ENCODE results near the gene LPP. TPM values are rescaled to one million over a fixed set of nuclear protein-coding genes. Genes with fewer than 3 reads are reported as not detected.

Gene LPP
- total RNA-seq, 1 donor from 2014 or later: 62.1 TPM

- no peak for DNase-seq
Observed at GRCh38 chr3:188476935-188477334, 323.0 kb downstream of the LPP start.

- DNase-seq: no peak
Observed at GRCh38 chr3:188480011-188480410, 326.1 kb downstream of the LPP start.

- DNase-seq: no peak
Observed at GRCh38 chr3:188482929-188483328, 329.0 kb downstream of the LPP start.

- DNase-seq: no peak
Observed at GRCh38 chr3:188486126-188486525, 332.2 kb downstream of the LPP start.

GRCh38 chr3:188486952-188487351 lies 333.0 kb downstream of the LPP start:
- DNase-seq: no peak

GRCh38 chr3:188487652-188488051 lies 333.7 kb downstream of the LPP start:
- no peak for DNase-seq

- no peak for DNase-seq
Observed at GRCh38 chr3:188488801-188489200, 334.8 kb downstream of the LPP start.

GRCh38 chr3:188489639-188490405 lies 335.9 kb downstream of the LPP start:
- no peak for DNase-seq

- no peak for DNase-seq
Observed at GRCh38 chr3:188490416-188490815, 336.5 kb downstream of the LPP start.

GRCh38 chr3:188491276-188491687 lies 337.3 kb downstream of the LPP start:
- DNase-seq: no peak

- no peak for DNase-seq
Observed at GRCh38 chr3:188496390-188496789, 342.4 kb downstream of the LPP start.

- DNase-seq: no peak
Observed at GRCh38 chr3:188497021-188497420, 343.1 kb downstream of the LPP start.

GRCh38 chr3:188503647-188504046 lies 349.7 kb downstream of the LPP start:
- no peak for DNase-seq

GRCh38 chr3:188505151-188505550 lies 351.2 kb downstream of the LPP start:
- no peak for DNase-seq

- no peak for DNase-seq
Observed at GRCh38 chr3:188505911-188506310, 352.0 kb downstream of the LPP start.

GRCh38 chr3:188506446-188506845 lies 352.5 kb downstream of the LPP start:
- DNase-seq: no peak

- peak; percentile 67 for DNase-seq
Observed at GRCh38 chr3:188507244-188507720, 353.3 kb downstream of the LPP start.

- DNase-seq: no peak
Observed at GRCh38 chr3:188508454-188508853, 354.5 kb downstream of the LPP start.

- DNase-seq: no peak
Observed at GRCh38 chr3:188509316-188509715, 355.4 kb downstream of the LPP start.

GRCh38 chr3:188510366-188510765 lies 356.4 kb downstream of the LPP start:
- no peak for DNase-seq

- no peak for DNase-seq
Observed at GRCh38 chr3:188513662-188514328, 359.8 kb downstream of the LPP start.

GRCh38 chr3:188516515-188516914 lies 362.6 kb downstream of the LPP start:
- DNase-seq: no peak

- DNase-seq: no peak
Observed at GRCh38 chr3:188518416-188518815, 364.5 kb downstream of the LPP start.
